ENCODE measurements around the gene CEP63.

- TF ChIP-seq POLR2AphosphoS5 (IDR thresholded peaks at IDR 0.05) (no peak), CTCF (IDR thresholded peaks at IDR 0.05) (peak; percentile 72 to 84 (median 77)), POLR2A (IDR thresholded peaks at IDR 0.05) (no peak)
These were observed 115.0 kb downstream of the CEP63 start for GRCh38 chr3:134600685-134601463.

Measured in breast epithelium (tissue), 3 donors.